KBM-7 (cell line): ENCODE measurements around the gene CDHR2.

Source experiments
- DNase-seq: peaks from one replicate; pipeline ENCODE4 v3.0.0-alpha.2; 2015
- in situ Hi-C: fragments of 300-500 bp; cut with MboI; formaldehyde crosslinking; loops from 2 replicates; pipeline ENCODE4 v1.14.3; 2020; ENCODE audit warnings: low sequenced_read_pairs, low pct_unique_long_range_greater_than_20kb, mixed read lengths

The CDHR2 gene

DNA sequence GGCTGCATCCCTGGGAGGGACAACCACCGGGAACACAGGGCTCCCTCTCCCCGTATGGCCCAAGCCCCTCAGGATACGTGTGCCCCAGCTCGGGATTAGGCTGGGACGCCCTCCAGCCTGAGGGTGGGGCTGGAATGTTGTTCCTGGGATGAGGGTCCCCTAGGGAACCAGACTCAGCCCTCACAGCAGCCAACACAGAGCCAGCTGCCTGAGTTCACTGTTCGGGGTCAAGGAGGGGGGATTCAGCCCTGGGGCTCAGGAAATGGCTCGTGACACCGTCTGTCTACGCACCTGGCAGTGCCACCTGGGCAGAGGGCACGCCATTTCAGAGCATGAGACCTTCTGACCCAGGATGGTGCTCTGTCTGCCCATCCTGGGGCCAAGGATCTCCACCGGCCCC lies 20.8 kb upstream of the CDHR2 start:
- in situ Hi-C loops: no loop called here
- DNase-seq: no peak

DNA sequence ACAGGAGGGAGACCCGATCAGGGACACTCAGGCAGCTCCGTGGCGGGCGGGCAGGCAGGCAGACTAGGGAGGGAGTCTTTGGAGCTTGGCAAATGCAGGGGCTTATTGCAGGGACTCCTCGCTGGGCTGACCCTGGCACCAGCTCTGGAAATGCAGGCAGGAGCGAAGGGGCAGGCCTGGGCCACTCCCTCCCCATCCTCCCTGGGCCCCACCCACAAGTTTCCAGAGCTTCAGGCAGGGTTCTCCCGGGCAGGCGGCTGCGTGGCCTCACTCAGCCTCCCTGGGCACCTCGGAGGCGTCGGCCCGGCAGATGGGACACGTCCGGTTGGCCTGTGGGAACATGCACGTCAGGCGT lies 20.4 kb upstream of the CDHR2 start:
- in situ Hi-C loops: no loop called here
- no peak for DNase-seq

DNA sequence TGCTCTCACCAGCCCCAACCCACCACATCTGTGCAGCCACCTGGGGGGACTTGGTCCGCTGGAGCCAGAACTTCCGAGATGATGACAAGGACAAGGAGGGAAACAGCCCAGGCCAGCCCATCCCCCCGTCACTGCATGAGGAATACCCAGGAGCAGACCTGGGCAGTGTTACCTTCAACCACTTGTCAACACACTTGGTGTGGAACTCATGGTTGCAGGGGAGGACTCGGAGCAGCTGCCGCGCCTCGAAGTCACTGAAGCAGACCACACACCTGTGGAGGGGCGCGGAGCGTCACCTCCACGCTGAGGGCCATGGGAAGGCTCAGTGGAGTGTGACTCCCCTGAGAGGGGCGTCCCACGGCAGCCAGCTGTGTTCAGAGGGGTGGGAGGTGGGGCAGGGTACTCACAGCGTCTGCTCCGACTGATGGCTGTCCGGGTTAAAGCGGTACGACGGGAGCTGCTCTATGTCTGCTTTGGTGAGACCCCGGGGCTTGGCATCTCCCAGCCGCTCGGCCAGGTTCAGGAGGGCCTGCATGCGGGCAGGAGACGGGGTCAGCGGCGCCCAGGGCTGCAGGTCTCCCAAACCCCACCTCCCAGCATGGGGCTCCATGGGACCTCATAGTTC lies 19.9 kb upstream of the CDHR2 start:
- in situ Hi-C loops: no loop called here
- DNase-seq: no peak

DNA sequence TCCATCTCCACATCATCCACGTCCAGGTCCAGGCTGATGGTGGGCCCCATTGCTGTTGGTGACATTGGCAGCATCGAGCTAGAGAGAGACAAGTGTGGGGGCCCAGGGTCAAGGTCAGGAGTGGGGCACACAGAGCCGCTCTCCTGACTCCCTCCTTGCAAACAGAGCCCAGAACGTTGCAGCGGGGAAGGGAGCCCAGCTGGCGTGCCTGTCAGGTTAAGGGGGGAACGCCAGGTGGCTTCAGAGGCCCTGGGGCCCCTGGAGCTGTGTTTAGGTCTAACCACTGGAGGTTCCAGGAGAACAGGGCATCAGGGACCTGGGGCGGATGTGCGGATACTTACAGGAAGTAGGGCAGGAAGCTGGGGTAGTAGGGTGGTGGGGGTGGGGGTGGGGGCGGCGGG lies 19.4 kb upstream of the CDHR2 start:
- in situ Hi-C loops: no loop called here
- DNase-seq: peak; percentile 56

DNA sequence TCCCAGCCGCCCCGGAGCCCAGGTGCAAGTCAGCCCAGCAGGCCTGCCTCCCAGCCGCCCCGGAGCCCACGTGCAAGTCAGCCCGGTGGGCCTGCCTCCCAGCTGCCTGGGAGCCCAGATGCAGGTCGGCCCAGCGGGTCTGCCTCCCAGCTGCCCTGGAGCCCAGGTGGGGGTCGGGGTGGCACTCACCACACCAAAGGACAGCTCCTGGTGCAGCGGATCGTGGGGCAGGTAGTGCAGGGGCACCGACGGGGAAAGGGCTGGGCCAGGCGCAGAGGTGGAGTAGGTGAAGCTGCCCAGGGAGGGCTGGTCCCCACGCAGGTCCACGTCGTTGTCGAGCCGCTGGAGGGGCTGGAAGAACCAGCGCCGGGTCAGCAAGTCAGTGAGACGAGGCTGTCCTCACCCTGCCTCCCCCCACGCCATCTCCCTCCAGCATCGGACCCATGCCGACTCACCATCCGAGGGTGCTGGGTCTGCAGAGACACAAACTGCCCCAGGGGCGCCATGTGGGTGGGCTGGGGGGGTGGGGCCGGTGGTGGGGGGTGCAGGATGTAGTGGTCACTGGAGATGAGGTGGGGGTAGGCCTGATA lies 18.7 kb upstream of the CDHR2 start:
- DNase-seq: no peak
- in situ Hi-C loops: no loop called here

DNA sequence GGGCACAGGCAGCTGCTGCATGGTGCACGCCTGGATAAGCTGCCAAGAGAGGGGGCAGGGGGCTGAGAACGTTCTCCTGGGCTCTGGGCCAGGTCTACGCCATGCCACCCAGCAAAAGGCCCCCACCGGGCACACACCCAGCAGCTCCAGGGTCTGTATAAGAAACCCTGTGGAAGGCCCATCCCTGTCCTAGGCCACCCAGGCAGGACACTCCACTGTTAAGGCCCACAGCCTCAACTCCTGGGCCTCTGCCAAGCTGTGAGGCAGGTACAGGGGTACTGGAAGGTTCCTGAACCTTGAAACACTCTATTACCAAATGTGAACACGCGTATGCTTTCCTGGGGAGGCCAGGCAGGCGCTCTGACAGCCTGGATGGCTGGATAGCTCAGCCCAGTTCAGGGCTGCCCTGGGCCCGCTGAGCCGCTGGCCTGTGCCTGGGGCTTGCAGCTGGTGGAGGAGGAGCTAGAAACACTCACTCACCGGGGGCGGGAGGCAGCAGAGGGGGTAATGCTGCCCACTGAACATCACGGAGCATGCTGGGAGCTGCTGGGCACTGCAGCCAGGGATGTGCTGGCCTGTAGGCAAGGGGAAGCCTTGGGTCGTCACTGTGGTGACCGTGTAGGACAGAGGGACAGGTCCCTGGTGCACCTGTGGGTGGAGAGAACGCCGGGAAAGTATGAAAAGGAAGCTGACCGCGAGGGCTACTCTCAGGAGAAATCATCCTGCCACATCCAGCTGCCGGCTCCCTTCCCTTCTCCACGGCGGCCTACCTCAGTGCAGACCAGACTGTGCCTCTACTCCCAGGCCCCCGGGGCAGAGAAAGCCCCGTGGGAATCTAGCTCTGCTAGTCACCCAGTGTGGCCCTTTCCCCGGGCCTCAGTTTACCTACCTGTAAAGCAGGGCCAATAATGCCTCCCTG lies 17.9 kb upstream of the CDHR2 start:
- in situ Hi-C loops: no loop called here
- DNase-seq: peak; percentile 51

DNA sequence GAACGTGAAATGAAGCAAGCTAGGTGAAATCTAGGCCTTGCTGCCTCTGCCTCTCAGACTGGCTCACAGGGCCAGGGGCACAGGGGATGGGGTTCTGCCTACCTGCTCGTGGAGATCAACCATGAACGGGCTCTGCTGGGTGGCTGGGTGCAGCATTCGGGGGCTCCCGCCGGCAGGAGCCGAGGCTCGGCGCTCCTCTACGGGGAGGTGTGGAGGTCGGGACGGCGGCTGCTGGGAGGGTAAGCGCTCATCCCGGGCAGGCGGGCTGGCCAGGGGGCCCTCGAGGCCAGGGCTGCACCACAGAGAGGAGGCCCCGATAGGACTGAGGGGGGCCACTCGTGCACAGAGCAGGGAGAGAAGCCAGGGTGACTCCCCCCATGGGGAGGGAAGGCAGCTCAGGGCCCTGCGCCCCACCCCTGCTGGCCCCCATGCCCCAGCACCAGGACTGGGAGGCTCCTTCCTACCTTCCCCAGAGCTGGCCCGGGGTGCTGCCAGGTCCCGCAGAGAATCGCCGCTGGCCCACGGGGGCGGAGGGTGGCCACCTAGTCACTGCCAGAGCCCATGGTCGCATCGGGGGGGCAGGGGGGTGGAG lies 17.1 kb upstream of the CDHR2 start:
- in situ Hi-C loops: no loop called here
- DNase-seq: no peak

DNA sequence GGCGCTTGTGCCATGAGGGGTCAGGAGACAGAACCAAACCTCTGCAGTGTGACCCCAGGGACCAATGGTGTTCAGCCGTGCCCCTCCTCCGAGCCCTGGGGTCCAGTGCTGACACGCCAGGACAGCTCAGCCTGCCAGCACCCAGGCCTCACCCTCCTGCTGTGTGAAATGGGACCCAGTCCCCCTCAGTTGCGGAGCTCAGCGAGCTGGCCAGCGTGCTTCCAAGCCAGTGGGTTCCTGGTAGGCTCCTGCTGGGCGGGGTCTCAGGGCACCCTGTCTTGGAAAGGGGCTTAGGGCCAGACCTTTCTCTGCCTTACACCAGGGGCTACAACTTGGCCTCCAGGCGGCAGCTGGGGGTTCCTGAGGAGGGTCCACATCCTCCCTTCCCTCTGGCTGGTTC lies 16.3 kb upstream of the CDHR2 start:
- in situ Hi-C loops: no loop called here
- no peak for DNase-seq

DNA sequence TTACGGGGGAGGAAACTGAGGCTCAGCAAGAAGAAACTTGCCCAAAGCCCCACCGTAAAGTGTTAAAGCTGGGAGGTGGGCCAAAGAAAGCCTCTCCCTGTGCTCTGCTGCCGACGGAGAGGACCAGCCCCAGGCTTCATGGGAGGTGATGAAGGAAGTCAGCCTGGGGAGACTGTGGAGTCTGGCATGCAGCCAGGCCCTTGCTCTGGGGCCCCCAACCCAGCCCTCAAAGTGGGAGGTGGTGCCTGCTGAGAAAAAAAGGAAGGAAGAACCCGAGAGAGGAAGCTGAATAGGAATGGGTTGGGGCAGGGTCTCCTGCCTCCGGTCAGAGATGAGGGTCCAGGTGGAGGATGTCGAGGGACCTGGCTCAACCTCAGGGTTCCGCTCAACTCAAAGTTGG lies 15.8 kb upstream of the CDHR2 start:
- in situ Hi-C loops: no loop called here
- peak; percentile 98 for DNase-seq

DNA sequence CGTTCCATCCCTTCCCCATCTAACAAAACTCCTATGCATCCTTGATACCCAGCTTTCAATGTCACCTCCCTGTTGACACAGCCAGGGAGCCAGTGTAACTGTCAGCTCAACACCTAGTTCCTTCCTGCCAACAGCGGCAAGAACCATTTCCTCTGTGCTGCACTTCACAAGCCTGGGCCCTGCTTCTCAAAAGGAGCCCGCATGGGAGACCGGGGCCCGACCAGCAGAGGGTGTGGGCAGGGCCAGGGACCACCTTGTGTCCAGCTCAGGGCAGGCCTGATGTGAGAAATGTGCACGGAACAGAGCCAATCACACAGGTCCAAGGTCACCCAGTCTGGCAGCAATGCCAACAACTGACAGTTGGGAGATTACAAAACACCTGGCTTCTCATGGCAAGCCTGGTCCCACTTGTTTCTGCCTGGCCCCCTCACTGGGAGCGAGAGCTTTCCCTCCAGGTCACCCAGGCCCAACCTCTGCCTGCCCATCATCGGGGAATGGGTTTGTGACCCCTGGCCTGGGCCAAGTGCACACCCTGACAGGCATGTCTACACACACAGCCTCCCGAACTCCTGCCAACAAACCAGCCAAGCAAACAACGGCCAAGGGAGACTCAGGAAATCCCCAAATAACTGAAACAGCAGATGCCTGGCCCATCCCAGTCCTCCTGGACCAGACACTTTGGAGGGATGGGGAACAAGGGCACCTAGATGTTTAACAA lies 15.1 kb upstream of the CDHR2 start:
- in situ Hi-C loops: no loop called here
- no peak for DNase-seq

DNA sequence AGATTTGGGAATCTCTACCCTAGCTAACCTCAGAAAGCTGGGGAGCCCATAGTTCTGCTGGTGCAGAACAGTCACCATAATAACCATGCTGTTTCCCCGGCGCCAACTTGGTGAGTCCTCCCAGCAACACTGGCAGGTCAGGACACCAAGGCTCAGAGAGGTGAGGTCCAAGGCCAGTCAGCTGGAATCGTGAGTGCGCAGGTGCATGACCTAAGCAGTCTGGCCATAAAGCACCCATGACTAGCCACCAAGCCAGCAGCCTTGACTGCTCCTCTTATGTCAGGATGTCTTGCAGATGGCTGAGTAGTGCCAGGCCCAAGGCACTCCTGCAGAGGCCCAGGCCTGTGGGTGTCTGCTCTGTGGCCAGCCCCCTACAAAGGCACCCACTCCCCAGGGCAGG lies 14.5 kb upstream of the CDHR2 start:
- in situ Hi-C loops: no loop called here
- DNase-seq: no peak

DNA sequence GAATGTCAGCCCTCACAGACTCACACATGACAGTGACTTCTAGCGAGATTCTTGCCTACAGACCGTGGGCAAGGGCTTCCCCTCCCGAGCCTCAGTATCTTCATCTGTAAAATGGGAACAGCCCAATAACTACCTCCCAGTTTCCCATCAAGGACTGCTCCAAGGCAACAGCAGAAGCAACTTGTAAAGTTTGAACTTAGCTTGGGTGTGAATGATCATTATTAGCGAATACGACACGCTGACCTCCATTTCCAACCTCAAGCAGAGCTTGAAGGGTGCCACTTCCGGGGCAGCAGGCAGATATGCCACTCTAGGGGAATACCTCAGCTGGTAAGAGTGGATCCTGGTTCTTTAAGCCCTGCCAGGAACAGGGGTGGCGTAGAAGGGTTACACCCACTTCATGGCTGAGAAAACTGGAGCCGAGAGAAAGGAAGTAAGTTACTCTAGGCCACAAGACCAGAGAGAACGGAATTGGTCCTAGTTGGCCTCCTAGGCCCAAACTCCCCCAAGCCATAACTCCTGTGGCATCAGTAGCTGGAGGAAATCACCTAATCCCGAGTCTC lies 14.0 kb upstream of the CDHR2 start:
- peak; percentile 72 for DNase-seq
- in situ Hi-C loops: no loop called here

DNA sequence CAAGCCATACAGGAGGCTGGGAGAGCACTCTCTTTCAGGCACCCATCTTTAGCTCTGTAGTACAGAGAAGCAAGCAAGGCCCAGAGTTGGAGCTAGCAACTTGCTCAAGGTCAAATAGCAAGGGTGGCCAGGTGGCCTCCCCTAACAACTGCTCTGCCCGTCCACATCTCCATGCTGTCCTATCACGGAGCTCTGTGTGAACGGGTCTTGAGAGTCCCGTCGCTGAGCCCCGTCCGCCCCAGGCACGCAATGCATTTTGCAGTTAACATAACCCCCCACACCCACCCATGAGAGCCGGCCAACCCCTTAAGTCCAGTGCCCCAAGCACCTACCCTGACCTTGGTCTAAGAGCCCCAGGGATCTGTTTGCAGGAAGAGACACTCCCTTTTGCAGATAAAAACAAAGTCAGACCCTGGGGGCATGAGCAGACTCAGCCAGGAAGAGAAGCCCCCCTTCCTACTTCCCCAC lies 13.4 kb upstream of the CDHR2 start:
- in situ Hi-C loops: no loop called here
- no peak for DNase-seq

DNA sequence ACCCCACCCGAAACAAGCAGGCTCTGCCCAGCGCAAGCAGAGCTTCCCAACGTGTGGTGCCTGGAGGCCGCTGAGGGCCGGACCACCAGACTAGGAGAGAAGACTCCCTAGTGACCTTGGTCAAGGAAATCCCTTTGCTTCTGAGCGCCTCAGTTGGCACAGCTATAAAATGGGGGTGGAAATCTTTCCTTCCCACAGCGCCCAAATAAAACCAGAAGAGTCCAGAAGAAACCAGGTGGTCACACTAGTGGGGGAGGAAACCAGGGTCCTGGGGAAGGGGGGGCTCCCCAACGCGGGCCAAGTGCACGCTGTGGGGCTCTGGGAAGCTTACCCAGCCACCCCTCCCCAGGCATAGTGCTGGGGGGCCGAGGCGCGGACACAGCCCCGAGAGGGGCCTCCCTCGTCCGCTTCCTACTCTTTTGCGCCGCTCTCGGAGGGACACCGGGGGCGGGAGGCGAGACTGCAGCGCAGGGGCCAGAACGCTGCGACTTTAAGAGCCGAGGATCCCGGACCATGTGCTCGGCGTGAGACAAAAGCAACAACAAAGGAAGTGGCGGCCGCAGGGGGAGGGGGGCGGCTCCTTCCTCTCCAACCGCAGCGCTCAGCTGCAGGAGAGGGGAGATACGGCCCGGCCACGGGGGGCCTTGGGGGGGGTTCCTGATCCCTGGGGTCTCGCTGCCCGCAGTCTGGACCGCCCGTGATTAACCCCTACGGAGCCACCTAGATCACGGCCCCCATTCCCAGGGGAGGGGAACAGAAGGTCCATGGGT lies 12.8 kb upstream of the CDHR2 start:
- peak; percentile 94 for DNase-seq
- in situ Hi-C loops: no loop called here

DNA sequence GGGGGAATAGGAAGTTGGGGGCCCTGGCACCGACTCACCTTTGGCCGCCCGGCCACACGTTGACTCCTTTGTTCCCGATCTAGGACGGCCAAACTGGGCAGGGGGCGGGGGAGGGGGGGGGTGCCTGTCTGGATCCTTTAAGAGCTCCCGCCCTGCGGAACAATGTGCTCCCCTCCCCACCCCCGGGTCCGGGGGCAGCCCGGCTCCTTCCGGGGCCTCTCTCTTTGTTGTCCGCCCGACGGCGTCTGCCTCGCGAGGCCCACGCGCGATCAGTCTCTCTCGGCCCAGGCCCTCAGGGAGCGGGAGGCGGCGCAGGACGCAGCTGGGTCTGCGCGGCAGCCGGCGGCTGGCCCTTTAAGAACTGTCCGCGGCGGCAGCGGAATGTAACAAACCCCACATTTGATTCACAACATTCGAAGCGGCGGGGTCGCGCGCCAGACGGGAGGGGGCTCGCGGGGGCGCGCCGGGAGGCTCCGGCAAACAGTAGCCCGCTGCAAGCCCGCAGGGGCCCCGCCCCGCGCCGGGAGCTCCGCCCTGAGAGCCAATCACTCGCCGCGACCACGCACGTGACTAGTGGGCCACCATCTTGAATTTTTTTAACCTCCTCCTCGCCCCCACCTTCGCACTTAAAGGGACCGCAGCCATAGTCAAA lies 12.1 kb upstream of the CDHR2 start, which contains the start of gene RNF44:
RNF44 (minus strand) TSS at position 501 of the 652 bp plus-strand sequence. CDS start 4,930 bp downstream, outside the sequence.
- in situ Hi-C loops: no loop called here
- DNase-seq: peak; percentile 99

DNA sequence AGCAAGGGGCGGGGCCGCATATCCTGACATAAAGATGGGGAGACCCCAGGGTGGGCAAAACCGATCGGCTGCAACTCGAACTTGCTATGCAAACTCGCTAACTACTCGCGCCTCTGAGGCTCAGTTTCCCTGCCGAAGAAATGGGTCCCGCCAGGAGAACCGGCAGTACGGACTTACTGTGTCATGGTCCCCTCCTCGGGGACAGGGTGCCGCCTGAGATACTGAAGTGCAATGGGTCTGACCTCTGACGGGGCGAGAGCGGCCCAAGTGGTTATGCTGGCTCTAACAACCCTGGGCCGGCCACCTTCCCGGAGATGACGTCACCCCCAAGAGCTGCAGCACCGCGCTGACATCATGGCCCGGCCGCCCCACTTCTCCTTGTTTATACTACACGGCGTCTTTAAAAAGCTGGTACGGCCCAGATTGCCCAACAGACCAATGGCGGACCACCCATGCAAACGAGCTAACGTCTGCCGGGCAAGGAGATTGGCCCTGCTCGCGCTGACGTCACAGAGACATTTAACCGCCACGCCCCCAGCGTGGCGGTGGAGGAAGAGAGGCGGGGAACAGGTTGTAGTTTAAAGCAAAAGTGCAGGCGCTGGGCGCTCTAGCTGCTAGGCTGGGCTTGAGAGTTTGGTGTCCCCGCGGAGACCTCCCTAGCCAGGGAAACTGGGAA lies 11.4 kb upstream of the CDHR2 start:
- peak; percentile 99 for DNase-seq
- in situ Hi-C loops: no loop called here

DNA sequence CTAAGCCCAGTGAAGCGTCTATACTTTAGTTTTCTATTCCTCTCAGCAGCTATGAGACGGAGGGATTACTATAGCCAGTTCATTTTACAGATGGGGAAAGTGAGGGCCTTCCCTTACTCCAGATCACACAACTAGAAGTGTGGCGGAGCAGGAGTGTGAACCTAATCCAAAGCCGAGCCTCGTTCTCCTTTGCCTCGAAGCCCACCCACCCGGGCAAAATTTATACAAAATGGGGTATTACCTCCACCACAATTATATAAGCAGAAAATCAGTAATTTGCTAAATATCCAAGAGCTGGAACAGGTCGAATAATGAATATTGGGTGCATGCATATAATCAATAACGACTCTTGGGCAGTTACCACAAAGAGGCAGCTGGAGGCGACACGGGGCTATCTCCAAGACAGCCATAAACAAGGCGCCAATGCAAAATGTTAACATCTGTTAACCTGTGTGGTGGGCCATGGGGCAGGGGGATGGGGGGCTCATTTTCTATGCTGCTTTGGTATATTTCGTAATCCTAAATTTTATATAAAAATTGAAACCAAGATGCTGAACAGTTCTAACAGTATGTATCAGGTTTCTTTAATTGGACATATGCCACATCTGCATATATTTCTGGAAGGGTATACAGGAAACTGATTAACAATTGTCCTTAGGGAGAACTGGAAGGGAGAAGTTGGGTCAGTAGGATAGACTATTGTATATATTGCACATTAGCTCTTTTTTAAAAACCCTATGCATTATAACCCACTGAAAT lies 10.7 kb upstream of the CDHR2 start:
- in situ Hi-C loops: no loop called here

More for the DNA sequence above, 10.7 kb upstream of the CDHR2 start:
- peak; percentile 27 for DNase-seq
